GOT3 (cell line): Measurements from ENCODE around the gene IFNA21.
"Not testable (repeated sequence)": the region's sequence is repeated elsewhere in the genome, so short reads cannot be mapped to it uniquely, and the experiment has no call there.

Source experiments
- DNase-seq: peaks from one replicate; lab custom pipeline; 2025; ENCODE audit warnings: mixed read lengths; lab: John Stamatoyannopoulos, UW

IFNA21 gene

DNA sequence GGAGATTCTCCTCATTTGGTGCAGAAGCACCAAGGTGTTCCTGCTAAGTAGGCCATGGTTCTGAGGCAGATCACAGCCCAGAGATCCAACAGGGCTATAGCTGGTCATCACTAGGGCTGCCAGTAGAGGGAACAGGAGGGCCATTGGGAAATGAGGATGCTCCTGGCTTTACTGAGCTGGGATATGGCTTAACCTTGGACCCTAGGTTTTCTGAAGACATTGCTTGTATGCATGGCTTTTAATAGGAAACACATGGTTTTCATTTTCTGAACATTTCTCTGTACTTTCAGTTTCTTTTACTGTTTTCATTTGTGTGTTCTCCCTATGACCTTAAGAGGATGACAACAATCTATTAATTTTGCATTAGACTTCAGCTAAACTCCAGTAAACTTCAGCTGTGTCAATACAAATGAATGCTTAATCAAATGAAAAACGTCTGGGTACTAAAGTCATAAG is 25.0 kb downstream of the IFNA21 start, which contains the start of gene IFNW1:
TSS of gene IFNW1 (minus strand) at position 406 of the 456 bp plus-strand sequence. CDS start at position 144, 262 bp downstream.
- no peak for DNase-seq

DNA sequence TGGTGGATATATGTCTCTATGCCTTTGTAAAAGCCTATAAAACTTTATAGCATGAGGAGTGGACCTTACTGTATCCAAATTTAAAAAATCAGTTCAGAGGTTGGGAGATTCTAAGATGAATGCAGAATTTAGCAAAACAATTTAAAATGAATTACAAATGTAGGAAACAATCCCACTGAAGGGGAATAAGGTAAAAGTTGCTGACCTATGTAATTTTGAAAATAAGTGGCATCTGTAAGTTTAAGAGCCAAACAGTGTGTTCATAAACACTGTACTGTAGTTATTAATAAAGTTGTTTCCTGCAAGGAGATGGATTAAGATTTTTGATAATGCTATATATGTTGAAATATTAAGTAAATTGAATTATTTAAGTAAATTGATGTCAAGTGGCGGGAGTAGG is 29.4 kb downstream of the IFNA21 start:
- no peak for DNase-seq

DNA sequence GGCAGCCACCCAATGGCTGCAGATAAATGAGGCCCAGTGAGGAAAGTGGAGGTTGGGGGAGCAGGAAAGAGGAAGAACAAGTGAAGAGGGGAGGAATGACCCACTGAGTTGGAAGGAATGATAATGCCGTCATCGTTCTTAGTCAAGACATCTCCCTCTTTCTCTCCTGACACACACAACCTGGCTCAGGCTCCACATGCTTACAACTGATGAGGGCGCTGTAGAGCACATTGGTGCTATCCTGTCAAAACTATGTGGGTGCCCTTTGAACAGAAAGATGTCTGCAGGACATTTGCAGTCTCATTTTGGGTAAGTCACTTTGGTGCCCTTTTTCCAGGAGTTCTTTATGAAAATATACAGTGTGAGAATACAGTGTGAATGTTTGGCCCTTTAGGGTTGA is 30.7 kb downstream of the IFNA21 start:
- no peak for DNase-seq

DNA sequence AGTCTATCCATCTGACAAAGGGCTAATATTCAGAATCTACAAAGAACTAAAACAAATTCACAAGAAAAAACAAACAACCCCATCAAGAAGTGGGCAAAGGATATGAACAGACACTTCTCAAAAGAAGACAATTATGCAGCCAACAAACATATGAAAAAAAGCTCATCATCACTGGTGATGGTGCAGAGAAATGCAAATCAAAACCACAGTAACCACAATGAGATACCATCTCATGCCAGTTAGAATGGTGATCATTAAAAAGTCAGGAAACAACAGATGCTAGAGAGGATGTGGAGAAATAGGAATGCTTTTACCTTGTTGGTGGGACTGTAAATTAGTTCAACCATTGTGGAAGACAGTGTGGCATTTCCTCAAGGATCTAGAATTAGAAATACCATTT is 38.3 kb downstream of the IFNA21 start:
- not testable (repeated sequence) for DNase-seq

DNA sequence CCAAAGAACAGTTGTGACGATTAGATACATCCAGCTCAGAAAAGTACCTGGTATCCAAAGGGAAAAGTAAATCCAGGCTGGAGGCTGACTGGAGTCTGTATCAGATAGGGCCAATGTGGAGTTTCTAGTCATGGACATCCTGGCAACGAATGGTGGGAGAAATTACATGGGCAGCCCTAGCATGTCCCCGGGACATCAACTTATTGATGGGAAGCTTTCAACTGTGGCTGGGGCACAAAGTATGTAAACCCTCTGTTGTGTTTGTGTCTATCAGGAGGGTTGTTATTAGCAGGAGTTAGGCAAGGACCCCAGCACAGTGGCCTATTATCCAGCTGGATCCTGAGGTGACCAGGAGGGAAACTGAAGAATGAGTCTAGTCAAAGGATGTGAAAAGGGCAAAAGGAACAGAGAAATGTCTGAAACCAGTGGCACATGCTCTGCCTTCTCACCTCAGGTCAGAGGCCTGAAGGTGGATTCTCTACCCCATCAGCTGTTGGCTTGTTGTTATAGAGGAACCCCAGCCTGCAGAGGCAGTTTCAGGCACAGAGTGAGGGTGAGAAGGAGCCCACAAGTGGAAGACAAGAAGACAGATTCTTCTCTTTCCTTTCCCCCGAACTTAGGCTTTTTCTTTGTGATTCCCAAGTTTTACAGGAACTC is 44.7 kb downstream of the IFNA21 start:
- DNase-seq, result no peak

DNA sequence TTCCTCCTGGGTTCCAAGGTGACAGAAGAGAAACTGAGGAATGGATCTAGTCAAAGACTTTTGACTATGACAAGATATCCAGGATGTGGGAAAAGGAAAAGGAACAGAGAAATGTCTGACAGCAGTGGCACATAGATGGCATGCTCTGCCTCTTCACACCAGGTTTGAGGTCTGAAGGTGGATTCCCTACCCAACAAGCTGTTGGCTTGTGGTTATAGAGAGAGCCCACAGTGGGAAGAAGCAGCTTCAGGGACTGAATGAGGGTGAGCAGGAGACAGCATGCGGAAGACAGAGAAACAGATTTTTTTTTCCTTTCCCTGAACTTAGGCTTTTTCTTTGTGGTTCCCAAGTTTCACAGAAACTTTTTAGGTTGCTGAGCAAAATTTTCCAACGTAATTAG is 45.4 kb downstream of the IFNA21 start:
- no peak for DNase-seq

DNA sequence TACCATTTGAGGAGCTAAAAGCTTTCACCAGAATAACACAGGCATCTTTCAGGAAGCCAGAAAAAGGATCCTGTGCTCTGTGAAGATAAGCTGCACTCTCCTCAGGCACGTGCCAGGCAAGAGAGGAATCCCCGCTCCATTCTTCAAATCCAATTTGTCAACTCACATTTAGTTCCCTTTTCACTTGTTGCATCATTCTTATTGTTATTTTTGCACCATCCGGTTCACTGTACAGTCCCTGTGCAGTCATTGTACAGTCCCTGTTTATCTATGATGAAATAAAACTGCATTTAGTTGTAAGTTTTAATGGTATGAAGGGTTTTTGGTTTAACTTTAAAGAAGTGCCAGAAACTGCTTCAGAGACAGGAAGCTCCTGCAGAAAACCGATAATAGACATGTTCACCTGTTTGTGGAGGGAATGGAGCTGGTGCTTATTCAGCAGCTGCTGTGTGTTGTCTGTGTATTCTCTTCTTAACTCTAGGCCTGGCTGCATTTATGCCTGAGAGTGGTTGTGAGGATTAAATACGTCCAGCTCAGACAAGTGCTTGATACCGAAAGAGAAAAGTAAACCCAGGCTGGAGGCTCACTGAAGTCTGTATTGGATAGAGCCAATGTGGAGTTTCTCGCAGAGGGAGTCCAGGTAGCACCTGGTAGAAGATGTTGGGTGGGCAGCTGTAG is 47.2 kb downstream of the IFNA21 start:
- DNase-seq, result no peak
